ENCODE measurements around the gene CYTIP. TPM values are rescaled to one million over a fixed set of nuclear protein-coding genes. Genes with fewer than 3 reads are reported as not detected.

CYTIP gene
- total and polyA plus RNA-seq, 2 experiments from 2014 or later = 1.6 to 4.0 TPM

GRCh38 chr2:157487747-157488146 is 43.9 kb upstream of the CYTIP start:
- Histone ChIP-seq H3K9me2 (replicated peaks; ENCODE audit: insufficient read depth) (no peaks in the 10 kb centered on the region), H3K4me3 (no peak overlapping the region), H3K4me1 (ENCODE audit: insufficient read depth) (peaks cover 6% of the 10 kb centered on the region), H3K9me3 (ENCODE audit: low read depth) (no peaks in the 10 kb centered on the region), H3K27ac (peak overlapping the region; percentile 9), H2AFZ (no peak overlapping the region), H3K4me2 (no peak overlapping the region), H3K36me3 (replicated peaks; ENCODE audit: insufficient read depth, low read depth) (no peaks in the 10 kb centered on the region), H3K79me2 (no peaks in the 10 kb centered on the region), H3K27me3 (no peaks in the 10 kb centered on the region), H4K20me1 (ENCODE audit: insufficient read depth, poor library complexity, severe bottlenecking) (no peaks in the 10 kb centered on the region)
- 88% methylated on average over 3 of the region's 3 CpGs for WGBS (ENCODE audit: low lambda C conversion rate, missing lambda C conversion rate)
- DNase-seq (ENCODE audit: low spot score) = no peak
- no peak for TF ChIP-seq EZH2phosphoT487 (IDR thresholded peaks at IDR 0.05; ENCODE audit: low read depth, severe bottlenecking, unreplicated experiment)
- TF ChIP-seq, protein P1, sequence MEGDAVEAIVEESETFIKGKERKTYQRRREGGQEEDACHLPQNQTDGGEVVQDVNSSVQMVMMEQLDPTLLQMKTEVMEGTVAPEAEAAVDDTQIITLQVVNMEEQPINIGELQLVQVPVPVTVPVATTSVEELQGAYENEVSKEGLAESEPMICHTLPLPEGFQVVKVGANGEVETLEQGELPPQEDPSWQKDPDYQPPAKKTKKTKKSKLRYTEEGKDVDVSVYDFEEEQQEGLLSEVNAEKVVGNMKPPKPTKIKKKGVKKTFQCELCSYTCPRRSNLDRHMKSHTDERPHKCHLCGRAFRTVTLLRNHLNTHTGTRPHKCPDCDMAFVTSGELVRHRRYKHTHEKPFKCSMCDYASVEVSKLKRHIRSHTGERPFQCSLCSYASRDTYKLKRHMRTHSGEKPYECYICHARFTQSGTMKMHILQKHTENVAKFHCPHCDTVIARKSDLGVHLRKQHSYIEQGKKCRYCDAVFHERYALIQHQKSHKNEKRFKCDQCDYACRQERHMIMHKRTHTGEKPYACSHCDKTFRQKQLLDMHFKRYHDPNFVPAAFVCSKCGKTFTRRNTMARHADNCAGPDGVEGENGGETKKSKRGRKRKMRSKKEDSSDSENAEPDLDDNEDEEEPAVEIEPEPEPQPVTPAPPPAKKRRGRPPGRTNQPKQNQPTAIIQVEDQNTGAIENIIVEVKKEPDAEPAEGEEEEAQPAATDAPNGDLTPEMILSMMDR (IDR thresholded peaks at IDR 0.05; ENCODE audit: poor library complexity) = no peak
- TF ChIP-seq EZH2 (IDR thresholded peaks at IDR 0.05; ENCODE audit: borderline replicate concordance) = no peak

- Histone ChIP-seq H3K27me3 (no peaks in the 10 kb centered on the region), H3K36me3 (replicated peaks; ENCODE audit: insufficient read depth, low read depth) (no peaks in the 10 kb centered on the region), H3K4me3 (no peak overlapping the region), H2AFZ (no peak overlapping the region), H4K20me1 (ENCODE audit: insufficient read depth, poor library complexity, severe bottlenecking) (no peaks in the 10 kb centered on the region), H3K9me2 (replicated peaks; ENCODE audit: insufficient read depth) (no peaks in the 10 kb centered on the region), H3K27ac (peak overlapping the region; percentile 9), H3K4me1 (ENCODE audit: insufficient read depth) (peaks cover 6% of the 10 kb centered on the region), H3K4me2 (no peak overlapping the region), H3K79me2 (no peaks in the 10 kb centered on the region), H3K9me3 (ENCODE audit: low read depth) (no peaks in the 10 kb centered on the region)
- 81% methylated on average over 1 of the region's 1 CpG for WGBS (ENCODE audit: low lambda C conversion rate, missing lambda C conversion rate)
- TF ChIP-seq EZH2phosphoT487 (IDR thresholded peaks at IDR 0.05; ENCODE audit: low read depth, severe bottlenecking, unreplicated experiment) (no peak), EZH2 (IDR thresholded peaks at IDR 0.05; ENCODE audit: borderline replicate concordance) (no peak)
- TF ChIP-seq, protein P1 (IDR thresholded peaks at IDR 0.05; ENCODE audit: poor library complexity) = no peak
- no peak for DNase-seq (ENCODE audit: low spot score)
Measured at GRCh38 chr2:157487271-157487610, 43.4 kb upstream of the CYTIP start.

GRCh38 chr2:157486596-157487270 is 42.8 kb upstream of the CYTIP start:
- WGBS (ENCODE audit: low lambda C conversion rate, missing lambda C conversion rate) = 88% methylated on average over 4 of the region's 4 CpGs
- H3K79me2 ChIP-seq = no peaks in the 10 kb centered on the region
- H4K20me1 ChIP-seq (ENCODE audit: insufficient read depth, poor library complexity, severe bottlenecking) = no peaks in the 10 kb centered on the region
- DNase-seq (ENCODE audit: low spot score) = no peak
- no peak overlapping the region for H3K27ac ChIP-seq
- no peaks in the 10 kb centered on the region for H3K27me3 ChIP-seq
- H2AFZ ChIP-seq = no peak overlapping the region
- no peak overlapping the region for H3K4me3 ChIP-seq
- no peak overlapping the region for H3K4me2 ChIP-seq
- H3K9me3 ChIP-seq (ENCODE audit: low read depth) = no peaks in the 10 kb centered on the region
- peaks cover 6% of the 10 kb centered on the region for H3K4me1 ChIP-seq (ENCODE audit: insufficient read depth)
- H3K36me3 ChIP-seq (replicated peaks; ENCODE audit: insufficient read depth, low read depth) = no peaks in the 10 kb centered on the region
- H3K9me2 ChIP-seq (replicated peaks; ENCODE audit: insufficient read depth) = no peaks in the 10 kb centered on the region
- TF ChIP-seq EZH2 (IDR thresholded peaks at IDR 0.05; ENCODE audit: borderline replicate concordance) (no peak), EZH2phosphoT487 (IDR thresholded peaks at IDR 0.05; ENCODE audit: low read depth, severe bottlenecking, unreplicated experiment) (no peak)
- TF ChIP-seq, protein P1 (IDR thresholded peaks at IDR 0.05; ENCODE audit: poor library complexity) = no peak
